SK-N-MC (cell line): Measurements from ENCODE around the gene ZFR.

Experiments
- EZH2 ChIP-seq: fragments of 200-600 bp; sonication (generic); IDR thresholded peaks from one replicate; pipeline ENCODE4 v1.6.1; 2017; ENCODE audit warnings: antibody characterized with exemption
- POLR2AphosphoS5 ChIP-seq: IDR thresholded peaks from 2 replicates; pipeline ENCODE4 v1.6.1; 2012; ENCODE audit warnings: mild to moderate bottlenecking, low read depth, low read length, borderline replicate concordance

DNA sequence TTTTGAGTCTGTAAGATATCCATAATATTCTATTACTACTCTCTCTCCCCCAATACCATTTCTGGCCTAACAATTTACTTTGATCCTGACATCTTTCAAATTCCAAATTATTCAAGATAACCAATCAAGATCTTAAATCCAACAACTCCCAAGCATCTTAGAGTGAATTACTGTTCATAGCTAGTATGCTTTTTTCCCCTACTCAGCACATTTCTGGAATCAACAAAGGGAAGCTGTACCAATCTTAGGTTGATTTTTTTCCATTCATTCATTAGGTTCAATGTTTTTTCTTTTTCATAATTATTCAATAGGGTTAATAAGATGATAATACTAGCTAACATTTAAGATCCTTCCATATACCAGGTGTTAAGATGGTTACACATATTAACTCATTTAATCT, 81.5 kb downstream of the ZFR start:
- TF ChIP-seq POLR2AphosphoS5 (no peak), EZH2 (no peak)
